ENCODE measurements around the gene ST6GALNAC3. TPM values are rescaled to one million over a fixed set of nuclear protein-coding genes. Genes with fewer than 3 reads are reported as not detected.

Gene ST6GALNAC3
- total RNA-seq, 2 donors from 2014 or later = 0.35 to 2.5 TPM

GRCh38 chr1:76260279-76260678 is 185.7 kb downstream of the ST6GALNAC3 start:
- no peaks in the 10 kb centered on the region for H3K9me3 Mint-ChIP-seq
- no peaks in the 10 kb centered on the region for H3K36me3 Mint-ChIP-seq (ENCODE audit: insufficient read depth in 2 of 2)
- H3K4me3 Mint-ChIP-seq = no peak overlapping the region
- peaks cover 51% of the 10 kb centered on the region for H3K4me1 Mint-ChIP-seq (ENCODE audit: low read depth)
- DNase-seq (no peak), ATAC-seq (replicated peaks in 1 of 2) (no peak)
- no peaks in the 10 kb centered on the region for H3K27me3 Mint-ChIP-seq (ENCODE audit: low read depth)
- H3K27ac Mint-ChIP-seq = no peak overlapping the region

GRCh38 chr1:76262601-76263000 is 188.1 kb downstream of the ST6GALNAC3 start:
- no peak for ATAC-seq (replicated peaks in 1 of 2)

GRCh38 chr1:76264642-76265041 is 190.1 kb downstream of the ST6GALNAC3 start:
- H3K9me3 Mint-ChIP-seq = peaks cover 0 to 1% of the 10 kb centered on the region in 2 donors
- peaks cover 38% of the 10 kb centered on the region for H3K4me1 Mint-ChIP-seq (ENCODE audit: low read depth)

More at GRCh38 chr1:76262601-76263000, 188.1 kb downstream of the ST6GALNAC3 start:
- Mint-ChIP-seq H3K36me3 (ENCODE audit: insufficient read depth in 2 of 2) (no peaks in the 10 kb centered on the region), H3K4me1 (ENCODE audit: low read depth) (peaks cover 38% of the 10 kb centered on the region), H3K9me3 (peaks cover 0 to 1% of the 10 kb centered on the region in 2 donors), H3K4me3 (no peak overlapping the region), H3K27ac (no peak overlapping the region), H3K27me3 (ENCODE audit: low read depth) (no peaks in the 10 kb centered on the region)
- DNase-seq = no peak

GRCh38 chr1:76266762-76267161 is 192.2 kb downstream of the ST6GALNAC3 start:
- DNase-seq (no peak), ATAC-seq (replicated peaks in 1 of 2) (no peak)
- peaks cover 0 to 1% of the 10 kb centered on the region in 2 donors for H3K9me3 Mint-ChIP-seq
- peaks cover 50% of the 10 kb centered on the region for H3K4me1 Mint-ChIP-seq (ENCODE audit: low read depth)
- H3K27me3 Mint-ChIP-seq (ENCODE audit: low read depth) = no peaks in the 10 kb centered on the region
- H3K27ac Mint-ChIP-seq = no peak overlapping the region
- H3K36me3 Mint-ChIP-seq (ENCODE audit: insufficient read depth in 2 of 2) = no peaks in the 10 kb centered on the region
- peak overlapping the region in 1 of 2 donors; percentile 11 for H3K4me3 Mint-ChIP-seq

More at GRCh38 chr1:76264642-76265041, 190.1 kb downstream of the ST6GALNAC3 start:
- Mint-ChIP-seq H3K36me3 (ENCODE audit: insufficient read depth in 2 of 2) (no peaks in the 10 kb centered on the region), H3K27me3 (ENCODE audit: low read depth) (no peaks in the 10 kb centered on the region), H3K27ac (no peak overlapping the region), H3K4me3 (no peak overlapping the region)
- DNase-seq = no peak
- no peak for ATAC-seq (replicated peaks in 1 of 2)

- H3K36me3 Mint-ChIP-seq (ENCODE audit: insufficient read depth in 2 of 2) = no peaks in the 10 kb centered on the region
- peaks cover 51% of the 10 kb centered on the region for H3K4me1 Mint-ChIP-seq (ENCODE audit: low read depth)
- H3K4me3 Mint-ChIP-seq = peak overlapping the region; percentile 50 to 58
- peaks cover 0 to 1% of the 10 kb centered on the region in 2 donors for H3K9me3 Mint-ChIP-seq
- peak overlapping the region; percentile 43 for H3K27ac Mint-ChIP-seq
- H3K27me3 Mint-ChIP-seq (ENCODE audit: low read depth) = no peaks in the 10 kb centered on the region
- ATAC-seq (replicated peaks in 1 of 2) (peak; percentile 62 to 76), DNase-seq (no peak)
Measured at GRCh38 chr1:76267631-76268030, 193.1 kb downstream of the ST6GALNAC3 start.

GRCh38 chr1:76268341-76268740 is 193.8 kb downstream of the ST6GALNAC3 start:
- Mint-ChIP-seq H3K27ac (no peak overlapping the region), H3K4me1 (ENCODE audit: low read depth) (peaks cover 54% of the 10 kb centered on the region)

GRCh38 chr1:76269155-76269554 is 194.6 kb downstream of the ST6GALNAC3 start:
- peak in 1 of 2 donors; percentile 16 for DNase-seq
- H3K27ac Mint-ChIP-seq = no peak overlapping the region
- peak; percentile 49 to 60 for ATAC-seq (replicated peaks in 1 of 2)
- peak overlapping the region; percentile 50 to 52 for H3K4me3 Mint-ChIP-seq
- H3K9me3 Mint-ChIP-seq = peaks cover 0 to 1% of the 10 kb centered on the region in 2 donors
- H3K27me3 Mint-ChIP-seq (ENCODE audit: low read depth) = no peaks in the 10 kb centered on the region
- peaks cover 59% of the 10 kb centered on the region for H3K4me1 Mint-ChIP-seq (ENCODE audit: low read depth)
- no peaks in the 10 kb centered on the region for H3K36me3 Mint-ChIP-seq (ENCODE audit: insufficient read depth in 2 of 2)

More at GRCh38 chr1:76268341-76268740, 193.8 kb downstream of the ST6GALNAC3 start:
- Mint-ChIP-seq H3K27me3 (ENCODE audit: low read depth) (no peaks in the 10 kb centered on the region), H3K36me3 (ENCODE audit: insufficient read depth in 2 of 2) (no peaks in the 10 kb centered on the region), H3K4me3 (peak overlapping the region; percentile 50 to 58), H3K9me3 (peaks cover 0 to 1% of the 10 kb centered on the region in 2 donors)
- DNase-seq (no peak), ATAC-seq (replicated peaks in 1 of 2) (no peak)

GRCh38 chr1:76274302-76274701 is 199.8 kb downstream of the ST6GALNAC3 start:
- H3K36me3 Mint-ChIP-seq (ENCODE audit: insufficient read depth in 2 of 2) = no peaks in the 10 kb centered on the region
- H3K9me3 Mint-ChIP-seq = no peaks in the 10 kb centered on the region
- peaks cover 40% of the 10 kb centered on the region for H3K4me1 Mint-ChIP-seq (ENCODE audit: low read depth)
- no peaks in the 10 kb centered on the region for H3K27me3 Mint-ChIP-seq (ENCODE audit: low read depth)
- no peak overlapping the region for H3K27ac Mint-ChIP-seq
- no peak overlapping the region for H3K4me3 Mint-ChIP-seq
- ATAC-seq (replicated peaks in 1 of 2) (no peak), DNase-seq (no peak)

- ATAC-seq (replicated peaks in 1 of 2) (no peak), DNase-seq (no peak)
- no peaks in the 10 kb centered on the region for H3K27me3 Mint-ChIP-seq (ENCODE audit: low read depth)
- H3K36me3 Mint-ChIP-seq (ENCODE audit: insufficient read depth in 2 of 2) = no peaks in the 10 kb centered on the region
- H3K4me1 Mint-ChIP-seq (ENCODE audit: low read depth) = peaks cover 36% of the 10 kb centered on the region
- no peak overlapping the region for H3K4me3 Mint-ChIP-seq
- H3K27ac Mint-ChIP-seq = no peak overlapping the region
- no peaks in the 10 kb centered on the region for H3K9me3 Mint-ChIP-seq
Measured at GRCh38 chr1:76274718-76275117, 200.2 kb downstream of the ST6GALNAC3 start.

GRCh38 chr1:76278711-76279100 is 204.2 kb downstream of the ST6GALNAC3 start:
- no peaks in the 10 kb centered on the region for H3K9me3 Mint-ChIP-seq
- H3K4me1 Mint-ChIP-seq (ENCODE audit: low read depth) = peaks cover 10% of the 10 kb centered on the region
- no peak for ATAC-seq (replicated peaks in 1 of 2)
- no peaks in the 10 kb centered on the region for H3K27me3 Mint-ChIP-seq (ENCODE audit: low read depth)
- no peaks in the 10 kb centered on the region for H3K36me3 Mint-ChIP-seq (ENCODE audit: insufficient read depth in 2 of 2)
- no peak overlapping the region for H3K27ac Mint-ChIP-seq
- no peak for DNase-seq
- no peak overlapping the region for H3K4me3 Mint-ChIP-seq

GRCh38 chr1:76279101-76279748 is 204.7 kb downstream of the ST6GALNAC3 start:
- DNase-seq (no peak), ATAC-seq (replicated peaks in 1 of 2) (no peak)
- no peaks in the 10 kb centered on the region for H3K36me3 Mint-ChIP-seq (ENCODE audit: insufficient read depth in 2 of 2)
- no peak overlapping the region for H3K27ac Mint-ChIP-seq
- no peak overlapping the region for H3K4me3 Mint-ChIP-seq
- H3K27me3 Mint-ChIP-seq (ENCODE audit: low read depth) = no peaks in the 10 kb centered on the region
- no peaks in the 10 kb centered on the region for H3K9me3 Mint-ChIP-seq
- peaks cover 5% of the 10 kb centered on the region for H3K4me1 Mint-ChIP-seq (ENCODE audit: low read depth)

GRCh38 chr1:76281306-76281705 is 206.8 kb downstream of the ST6GALNAC3 start:
- H3K9me3 Mint-ChIP-seq = no peaks in the 10 kb centered on the region
- H3K36me3 Mint-ChIP-seq (ENCODE audit: insufficient read depth in 2 of 2) = no peaks in the 10 kb centered on the region
- H3K4me3 Mint-ChIP-seq = no peak overlapping the region
- no peaks in the 10 kb centered on the region for H3K27me3 Mint-ChIP-seq (ENCODE audit: low read depth)
- ATAC-seq (replicated peaks in 1 of 2) (no peak), DNase-seq (no peak)
- no peak overlapping the region for H3K27ac Mint-ChIP-seq
- peaks cover 16% of the 10 kb centered on the region for H3K4me1 Mint-ChIP-seq (ENCODE audit: low read depth)

GRCh38 chr1:76284842-76285241 is 210.3 kb downstream of the ST6GALNAC3 start:
- H3K4me3 Mint-ChIP-seq = peak overlapping the region in 1 of 2 donors; percentile 44
- no peaks in the 10 kb centered on the region for H3K9me3 Mint-ChIP-seq
- H3K4me1 Mint-ChIP-seq (ENCODE audit: low read depth) = peaks cover 52% of the 10 kb centered on the region
- H3K27ac Mint-ChIP-seq = no peak overlapping the region
- no peak for DNase-seq
- H3K27me3 Mint-ChIP-seq (ENCODE audit: low read depth) = no peaks in the 10 kb centered on the region
- no peak for ATAC-seq (replicated peaks in 1 of 2)
- H3K36me3 Mint-ChIP-seq (ENCODE audit: insufficient read depth in 2 of 2) = no peaks in the 10 kb centered on the region
